Ascending aorta (tissue), 2 donors: ENCODE measurements around the gene GFRA1. TPM values are rescaled to one million over a fixed set of nuclear protein-coding genes. Genes with fewer than 3 reads are reported as not detected.

Source experiments
- DNase-seq, 2 donors: peaks; one replicate each; pipeline ENCODE4 v3.0.0-alpha.2; 2019; ENCODE audit warnings: low spot score in 2 of 2
- H3K27ac ChIP-seq, 2 donors: fragments of 200-600 bp; sonication (generic); one replicate each; pipeline ENCODE4 v1.5.1; 2016 to 2017; ENCODE audit warnings: mild to moderate bottlenecking in 1 of 2
- H3K27me3 ChIP-seq: fragments of 200-600 bp; sonication (generic); one replicate; pipeline ENCODE4 v1.5.1; 2017
- H3K36me3 ChIP-seq, 2 donors: fragments of 200-600 bp; sonication (generic); one replicate each; pipeline ENCODE4 v1.5.1; 2016
- H3K4me1 ChIP-seq, 2 donors: fragments of 200-600 bp; sonication (generic); one replicate each; pipeline ENCODE4 v1.5.1; 2016 to 2017; ENCODE audit warnings: mild to moderate bottlenecking in 1 of 2
- H3K4me3 ChIP-seq, 2 donors: fragments of 200-600 bp; sonication (generic); one replicate each; pipeline ENCODE4 v1.5.1; 2016 to 2017; ENCODE audit warnings: mild to moderate bottlenecking in 1 of 2
- H3K9me3 ChIP-seq, 2 donors: fragments of 200-600 bp; sonication (generic); one replicate each; pipeline ENCODE4 v1.5.1; 2016
- intact Hi-C: fragments of 100-400 bp; cut with DNase I; formaldehyde crosslinking; loops from one replicate; pipeline ENCODE4 v1.15.1; 2023
- total RNA-seq: library from RNA; depleted of rRNA; stranded (reverse); fragments of >200 nt; gene quantifications from one replicate; pipeline ENCODE4 v1.1.0, GENCODE V29; 2016
- TF ChIP-seq, protein P1 (sequence below), 3 experiments: fragments of 200-600 bp in 2 of 3; fragments of 450-650 bp in 1 of 3; sonication (generic) in 2 of 3; IDR thresholded peaks; one replicate each; pipeline ENCODE4 v1.5.1; 2016 to 2019; ENCODE audit warnings: antibody characterized with exemption in 3 of 3, mild to moderate bottlenecking in 1 of 3, moderate library complexity in 1 of 3

GFRA1 gene
- total RNA-seq, 1 donor from 2014 or later: 7.0 TPM

DNA sequence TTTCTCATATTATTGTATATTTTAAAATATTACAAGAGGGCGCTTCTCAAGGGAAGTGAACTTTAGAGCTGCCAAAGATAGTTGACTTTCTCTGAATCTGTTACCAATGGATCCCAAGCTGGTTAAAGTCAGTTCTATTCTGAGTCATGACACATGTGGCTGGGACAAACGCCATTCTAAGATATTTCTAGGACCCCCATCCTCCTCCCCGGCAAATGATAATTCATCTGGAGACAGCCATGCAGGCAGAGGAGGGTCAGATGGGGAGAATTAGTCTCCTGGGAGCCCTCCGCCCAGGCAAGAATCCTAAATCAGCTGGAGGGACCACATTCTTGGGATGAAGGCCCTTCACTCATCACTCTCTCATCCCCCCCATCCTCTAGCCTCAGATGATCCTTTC is 187.7 kb downstream of the GFRA1 start:
- Histone ChIP-seq H3K27ac (no peak overlapping the region), H3K9me3 (no peaks in the 10 kb centered on the region), H3K36me3 (no peaks in the 10 kb centered on the region), H3K4me1 (no peaks in the 10 kb centered on the region), H3K4me3 (no peak overlapping the region), H3K27me3 (no peaks in the 10 kb centered on the region)
- DNase-seq: no peak
- intact Hi-C loops: no loop called here
- TF ChIP-seq, protein P1, sequence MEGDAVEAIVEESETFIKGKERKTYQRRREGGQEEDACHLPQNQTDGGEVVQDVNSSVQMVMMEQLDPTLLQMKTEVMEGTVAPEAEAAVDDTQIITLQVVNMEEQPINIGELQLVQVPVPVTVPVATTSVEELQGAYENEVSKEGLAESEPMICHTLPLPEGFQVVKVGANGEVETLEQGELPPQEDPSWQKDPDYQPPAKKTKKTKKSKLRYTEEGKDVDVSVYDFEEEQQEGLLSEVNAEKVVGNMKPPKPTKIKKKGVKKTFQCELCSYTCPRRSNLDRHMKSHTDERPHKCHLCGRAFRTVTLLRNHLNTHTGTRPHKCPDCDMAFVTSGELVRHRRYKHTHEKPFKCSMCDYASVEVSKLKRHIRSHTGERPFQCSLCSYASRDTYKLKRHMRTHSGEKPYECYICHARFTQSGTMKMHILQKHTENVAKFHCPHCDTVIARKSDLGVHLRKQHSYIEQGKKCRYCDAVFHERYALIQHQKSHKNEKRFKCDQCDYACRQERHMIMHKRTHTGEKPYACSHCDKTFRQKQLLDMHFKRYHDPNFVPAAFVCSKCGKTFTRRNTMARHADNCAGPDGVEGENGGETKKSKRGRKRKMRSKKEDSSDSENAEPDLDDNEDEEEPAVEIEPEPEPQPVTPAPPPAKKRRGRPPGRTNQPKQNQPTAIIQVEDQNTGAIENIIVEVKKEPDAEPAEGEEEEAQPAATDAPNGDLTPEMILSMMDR (IDR thresholded peaks at IDR 0.05): no peak

DNA sequence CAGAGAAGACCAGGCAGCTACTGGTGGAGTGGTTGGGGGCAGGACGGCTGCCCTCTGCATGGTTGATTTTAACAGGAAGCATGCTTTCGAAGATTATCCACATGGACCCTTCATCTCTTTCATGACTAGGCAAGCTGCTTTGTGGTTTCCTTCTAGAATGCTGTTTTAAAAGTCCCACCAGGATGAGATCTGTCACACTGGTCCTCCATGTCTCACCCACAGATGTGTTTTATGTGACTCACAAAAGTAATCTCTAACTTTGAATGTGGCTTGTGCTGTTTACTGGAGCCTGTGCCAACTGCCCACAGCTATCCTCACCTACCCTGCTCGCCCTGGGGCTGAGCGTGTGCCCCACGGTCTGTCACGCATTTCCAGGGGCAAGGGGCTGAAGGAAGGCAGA is 188.8 kb downstream of the GFRA1 start:
- no peaks in the 10 kb centered on the region for H3K9me3 ChIP-seq
- no peaks in the 10 kb centered on the region for H3K27me3 ChIP-seq
- H3K36me3 ChIP-seq: no peaks in the 10 kb centered on the region
- no peak overlapping the region for H3K4me3 ChIP-seq
- no peak for DNase-seq
- TF ChIP-seq, protein P1 (IDR thresholded peaks at IDR 0.05): no peak
- no peaks in the 10 kb centered on the region for H3K4me1 ChIP-seq
- intact Hi-C loops: no loop called here
- no peak overlapping the region for H3K27ac ChIP-seq

DNA sequence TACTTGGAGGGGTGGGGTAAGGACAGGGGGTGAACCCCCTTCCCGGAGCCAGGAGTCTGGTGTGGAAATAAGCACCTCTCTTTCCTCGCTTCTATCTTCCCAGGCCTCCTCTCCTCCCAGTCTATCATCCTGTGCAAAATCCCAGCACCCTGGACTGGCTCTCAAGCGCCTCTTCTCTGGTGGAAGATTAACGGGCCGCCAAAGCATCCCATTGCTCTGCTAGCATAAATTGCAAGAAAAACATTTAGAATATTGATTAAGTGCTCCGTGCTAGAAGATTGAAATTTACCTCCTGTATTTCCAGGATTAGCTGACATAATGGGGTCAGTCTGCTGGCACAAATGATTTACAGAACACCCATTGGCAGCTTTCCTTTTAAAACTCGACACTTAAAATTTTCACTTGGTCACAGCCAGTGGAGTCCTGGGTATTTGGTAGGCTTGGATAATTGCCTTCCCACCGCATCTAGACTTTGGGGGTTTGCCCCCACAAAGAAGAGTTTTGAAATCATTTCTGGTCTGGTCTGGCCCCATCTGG is 189.7 kb downstream of the GFRA1 start:
- no peak overlapping the region for H3K4me3 ChIP-seq

GRCh38 chr10:116082762-116083161 is 190.2 kb downstream of the GFRA1 start:
- intact Hi-C loops: no loop called here
- no peaks in the 10 kb centered on the region for H3K27me3 ChIP-seq
- TF ChIP-seq, protein P1 (IDR thresholded peaks at IDR 0.05): no peak

More for the DNA sequence above, 189.7 kb downstream of the GFRA1 start:
- TF ChIP-seq, protein P1 (IDR thresholded peaks at IDR 0.05): no peak
- Histone ChIP-seq H3K4me1 (no peaks in the 10 kb centered on the region), H3K27ac (no peak overlapping the region), H3K27me3 (no peaks in the 10 kb centered on the region), H3K9me3 (no peaks in the 10 kb centered on the region), H3K36me3 (no peaks in the 10 kb centered on the region)
- intact Hi-C loops: no loop called here
- DNase-seq: no peak

DNA sequence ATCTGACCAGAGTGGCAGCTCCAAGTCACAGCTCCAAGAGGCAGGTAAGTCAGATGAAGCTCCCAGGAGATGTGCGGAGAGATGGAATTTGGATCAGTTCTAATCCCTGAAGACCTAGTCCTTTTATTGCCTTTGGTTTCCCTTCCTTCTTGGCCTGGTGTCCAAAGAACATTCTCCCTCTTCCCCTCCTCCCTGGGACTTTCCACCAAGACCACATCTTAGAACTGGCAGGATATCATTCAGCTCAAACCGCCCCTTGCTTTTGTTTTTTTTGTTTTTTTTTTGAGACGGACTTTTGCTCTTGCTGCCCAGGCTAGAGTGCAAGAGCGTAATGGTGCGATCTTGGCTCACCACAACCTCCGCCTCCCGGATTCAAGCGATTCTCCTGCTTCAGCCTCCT is 190.8 kb downstream of the GFRA1 start:
- no peaks in the 10 kb centered on the region for H3K27me3 ChIP-seq
- DNase-seq: no peak
- H3K4me1 ChIP-seq: no peaks in the 10 kb centered on the region
- TF ChIP-seq, protein P1 (IDR thresholded peaks at IDR 0.05): no peak
- no peak overlapping the region for H3K27ac ChIP-seq
- no peaks in the 10 kb centered on the region for H3K36me3 ChIP-seq
- H3K4me3 ChIP-seq: no peak overlapping the region
- intact Hi-C loops: no loop called here
- H3K9me3 ChIP-seq: no peaks in the 10 kb centered on the region

More at GRCh38 chr10:116082762-116083161, 190.2 kb downstream of the GFRA1 start:
- H3K9me3 ChIP-seq: no peaks in the 10 kb centered on the region
- no peaks in the 10 kb centered on the region for H3K4me1 ChIP-seq
- H3K27ac ChIP-seq: no peak overlapping the region
- DNase-seq: no peak
- no peak overlapping the region for H3K4me3 ChIP-seq
- no peaks in the 10 kb centered on the region for H3K36me3 ChIP-seq

- intact Hi-C loops: no loop called here
- Histone ChIP-seq H3K27me3 (no peaks in the 10 kb centered on the region), H3K4me3 (no peak overlapping the region), H3K4me1 (no peaks in the 10 kb centered on the region), H3K36me3 (no peaks in the 10 kb centered on the region), H3K9me3 (no peaks in the 10 kb centered on the region), H3K27ac (no peak overlapping the region)
- TF ChIP-seq, protein P1 (IDR thresholded peaks at IDR 0.05): no peak
- DNase-seq: no peak
Measured at GRCh38 chr10:116080553-116080952, 192.5 kb downstream of the GFRA1 start.
